Measurements from ENCODE around the gene CD37. TPM values are rescaled to one million over a fixed set of nuclear protein-coding genes. Genes with fewer than 3 reads are reported as not detected.
A peak's percentile ranks its signal among the peaks of the same experiment; 100 is the strongest.

CD37 gene
- total RNA-seq, 1 donor = 229 TPM

DNA sequence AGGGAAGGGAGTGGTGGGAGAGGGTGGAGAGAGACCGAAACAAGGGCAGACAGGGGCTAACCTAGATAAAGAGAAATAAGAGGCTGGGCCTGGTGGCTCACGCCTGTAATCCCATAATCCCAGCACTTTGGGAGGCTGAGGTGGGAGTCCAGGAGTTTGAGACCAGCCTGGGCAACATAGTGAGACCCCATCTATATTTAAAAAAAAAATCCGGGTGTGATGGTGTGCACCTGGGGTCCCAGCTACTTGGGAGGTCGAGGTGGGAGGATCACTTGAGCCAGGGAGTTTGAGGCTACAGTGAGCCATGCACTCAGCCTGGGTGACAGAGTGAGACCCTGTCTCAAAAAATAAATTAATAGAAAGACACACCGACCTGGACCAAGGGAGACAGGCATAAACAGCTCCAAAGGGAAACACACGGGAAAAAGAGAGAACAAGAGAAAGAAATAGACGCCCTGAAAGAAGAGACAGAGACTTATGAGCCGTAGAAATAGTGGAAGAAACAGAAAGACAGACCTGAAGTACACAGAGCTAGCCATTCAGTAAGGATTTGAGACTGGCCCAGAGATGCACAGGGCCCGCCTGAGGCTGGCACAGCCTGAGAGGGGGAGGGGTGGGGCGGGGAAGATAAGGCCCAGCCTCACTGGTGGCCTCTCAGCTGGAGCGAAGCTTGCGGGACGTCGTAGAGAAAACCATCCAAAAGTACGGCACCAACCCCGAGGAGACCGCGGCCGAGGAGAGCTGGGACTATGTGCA is 2.2 kb downstream of the CD37 start:
- H3K4me1 ChIP-seq (ENCODE audit: insufficient read depth, low read length) = peaks cover 74% of the 10 kb centered on the region
- peak overlapping the region; percentile 90 for H3K4me3 ChIP-seq (ENCODE audit: low read length)
- H3K27me3 ChIP-seq (ENCODE audit: insufficient read depth, low read length) = no peaks in the 10 kb centered on the region
- no peaks in the 10 kb centered on the region for H3K9me3 ChIP-seq (ENCODE audit: low read depth, low read length)

GRCh38 chr19:49338023-49338677 is 2.9 kb downstream of the CD37 start:
- Histone ChIP-seq H3K9me3 (ENCODE audit: low read depth, low read length) (no peaks in the 10 kb centered on the region), H3K4me3 (ENCODE audit: low read length) (no peak overlapping the region), H3K27me3 (ENCODE audit: insufficient read depth, low read length) (no peaks in the 10 kb centered on the region), H3K4me1 (ENCODE audit: insufficient read depth, low read length) (peaks cover 67% of the 10 kb centered on the region)

DNA sequence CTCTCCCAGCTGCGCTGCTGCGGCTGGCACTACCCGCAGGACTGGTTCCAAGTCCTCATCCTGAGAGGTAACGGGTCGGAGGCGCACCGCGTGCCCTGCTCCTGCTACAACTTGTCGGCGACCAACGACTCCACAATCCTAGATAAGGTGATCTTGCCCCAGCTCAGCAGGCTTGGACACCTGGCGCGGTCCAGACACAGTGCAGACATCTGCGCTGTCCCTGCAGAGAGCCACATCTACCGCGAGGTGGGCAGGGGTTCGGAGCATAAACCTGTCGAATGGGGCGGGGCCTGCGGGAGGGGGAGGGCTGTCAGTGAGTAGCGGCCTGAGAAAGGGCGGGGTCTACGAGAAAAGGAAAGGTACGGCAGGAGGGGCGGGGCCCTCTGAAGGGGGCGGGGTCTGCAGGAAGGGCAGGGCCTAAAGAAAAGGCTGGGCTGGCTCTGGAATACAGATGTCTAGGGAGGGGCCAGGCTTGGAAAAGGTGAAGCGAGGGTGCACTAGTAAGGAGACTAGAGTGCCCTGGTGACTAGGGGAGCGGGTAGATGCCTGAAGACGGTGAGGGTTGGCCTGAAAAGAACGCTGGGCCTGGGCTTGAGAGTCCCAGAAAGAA is 3.6 kb downstream of the CD37 start:
- H3K4me1 ChIP-seq (ENCODE audit: insufficient read depth, low read length) = peaks cover 60% of the 10 kb centered on the region
- H3K4me3 ChIP-seq (ENCODE audit: low read length) = no peak overlapping the region
- no peaks in the 10 kb centered on the region for H3K27me3 ChIP-seq (ENCODE audit: insufficient read depth, low read length)
- H3K9me3 ChIP-seq (ENCODE audit: low read depth, low read length) = no peaks in the 10 kb centered on the region

DNA sequence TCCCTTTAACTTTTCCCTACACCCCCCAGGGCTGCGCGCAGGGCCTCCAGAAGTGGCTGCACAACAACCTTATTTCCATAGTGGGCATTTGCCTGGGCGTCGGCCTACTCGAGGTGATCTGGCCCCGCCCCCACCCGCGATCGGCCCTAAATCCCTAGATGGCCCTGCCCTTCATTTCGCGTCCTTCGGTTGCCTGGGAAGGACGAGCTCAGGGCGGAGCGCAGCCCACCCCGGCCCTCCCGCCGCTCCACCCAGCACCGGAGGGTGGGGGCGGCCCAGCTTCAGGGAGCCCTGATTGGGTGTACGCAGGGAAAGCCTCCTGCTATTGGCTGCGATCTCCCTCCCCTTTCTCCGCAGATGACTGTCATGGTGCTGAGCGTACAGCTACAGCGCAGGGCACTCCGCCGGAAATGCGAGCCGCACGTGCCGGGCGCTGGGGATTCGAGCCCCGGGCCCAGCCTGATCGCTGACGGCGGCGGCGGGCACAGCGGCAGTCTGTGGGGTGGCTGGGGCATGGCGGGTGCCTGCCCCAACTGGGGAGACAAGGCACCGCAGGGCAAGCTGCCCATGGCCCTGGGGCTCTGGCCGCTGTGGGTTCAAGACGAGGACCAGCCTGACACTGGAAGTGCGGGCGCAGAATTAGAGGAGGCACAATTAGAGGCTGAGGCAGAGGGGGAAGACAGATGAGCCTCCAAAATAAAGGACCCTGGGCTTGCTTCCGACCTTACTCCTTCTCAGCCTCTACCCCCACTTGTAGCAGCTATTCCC is 4.3 kb downstream of the CD37 start:
- no peaks in the 10 kb centered on the region for H3K27me3 ChIP-seq (ENCODE audit: insufficient read depth, low read length)
- no peaks in the 10 kb centered on the region for H3K9me3 ChIP-seq (ENCODE audit: low read depth, low read length)
- no peak overlapping the region for H3K4me3 ChIP-seq (ENCODE audit: low read length)
- H3K4me1 ChIP-seq (ENCODE audit: insufficient read depth, low read length) = peaks cover 53% of the 10 kb centered on the region

GRCh38 chr19:49340069-49340864 is 5.1 kb downstream of the CD37 start:
- Histone ChIP-seq H3K4me1 (ENCODE audit: insufficient read depth, low read length) (peaks cover 46% of the 10 kb centered on the region), H3K27me3 (ENCODE audit: insufficient read depth, low read length) (no peaks in the 10 kb centered on the region), H3K9me3 (ENCODE audit: low read depth, low read length) (no peaks in the 10 kb centered on the region), H3K4me3 (ENCODE audit: low read length) (no peak overlapping the region)

- H3K9me3 ChIP-seq (ENCODE audit: low read depth, low read length) = no peaks in the 10 kb centered on the region
- no peak overlapping the region for H3K4me3 ChIP-seq (ENCODE audit: low read length)
- no peaks in the 10 kb centered on the region for H3K27me3 ChIP-seq (ENCODE audit: insufficient read depth, low read length)
- H3K4me1 ChIP-seq (ENCODE audit: insufficient read depth, low read length) = peaks cover 43% of the 10 kb centered on the region
These were observed 5.9 kb downstream of the CD37 start for GRCh38 chr19:49340865-49341718.

DNA sequence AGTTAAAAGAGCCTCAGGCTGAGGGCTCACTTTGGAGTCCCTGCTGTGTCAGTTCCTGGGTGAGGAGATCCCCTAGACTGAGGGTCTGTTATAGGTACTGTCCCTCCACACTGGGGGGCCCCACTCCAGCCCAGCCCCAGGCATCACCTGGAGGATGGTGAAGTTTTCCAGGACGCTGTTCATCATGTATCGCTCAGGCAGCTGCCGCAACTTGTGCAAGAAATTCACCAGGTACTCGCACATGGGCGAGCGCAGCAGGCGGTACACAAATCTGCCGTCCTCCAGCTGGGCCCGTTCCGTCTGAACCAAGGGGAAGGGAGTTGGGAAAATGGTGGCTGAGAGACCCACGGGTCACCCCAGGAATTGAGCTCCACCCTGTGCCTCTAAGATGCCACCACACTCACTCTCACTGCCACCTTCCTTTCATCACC is 7.1 kb downstream of the CD37 start:
- Histone ChIP-seq H3K4me1 (ENCODE audit: insufficient read depth, low read length) (peaks cover 31% of the 10 kb centered on the region), H3K4me3 (ENCODE audit: low read length) (no peak overlapping the region), H3K9me3 (ENCODE audit: low read depth, low read length) (no peaks in the 10 kb centered on the region), H3K27me3 (ENCODE audit: insufficient read depth, low read length) (no peaks in the 10 kb centered on the region)

GRCh38 chr19:49343123-49343522 is 7.9 kb downstream of the CD37 start:
- Histone ChIP-seq H3K4me1 (ENCODE audit: insufficient read depth, low read length) (peaks cover 23% of the 10 kb centered on the region), H3K4me3 (ENCODE audit: low read length) (no peak overlapping the region), H3K9me3 (ENCODE audit: low read depth, low read length) (no peaks in the 10 kb centered on the region), H3K27me3 (ENCODE audit: insufficient read depth, low read length) (no peaks in the 10 kb centered on the region)

- Histone ChIP-seq H3K9me3 (ENCODE audit: low read depth, low read length) (no peaks in the 10 kb centered on the region), H3K27me3 (ENCODE audit: insufficient read depth, low read length) (no peaks in the 10 kb centered on the region), H3K4me1 (ENCODE audit: insufficient read depth, low read length) (peaks cover 9% of the 10 kb centered on the region), H3K4me3 (ENCODE audit: low read length) (no peak overlapping the region)
These were observed 9.6 kb downstream of the CD37 start for GRCh38 chr19:49344505-49345423.

DNA sequence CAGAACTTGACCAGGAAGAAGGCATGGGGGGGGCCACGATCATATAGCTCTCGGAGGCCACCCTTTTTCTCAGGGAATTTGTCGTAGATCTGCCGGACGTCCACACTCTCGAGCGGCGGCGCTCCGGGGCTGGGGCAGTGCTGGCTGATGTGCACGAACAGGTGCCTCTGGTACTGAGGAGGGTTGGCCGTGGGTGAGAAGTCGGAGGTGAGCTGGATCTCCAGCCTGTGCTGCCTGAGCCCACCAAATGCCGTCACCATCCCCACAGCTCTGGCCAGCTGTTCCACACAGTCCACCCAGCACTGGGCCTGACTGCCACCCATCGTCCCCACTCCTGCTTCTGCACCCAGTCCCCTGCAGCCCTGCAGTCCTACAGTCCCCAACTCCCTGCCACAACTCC is 12.0 kb downstream of the CD37 start:
- H3K9me3 ChIP-seq (ENCODE audit: low read depth, low read length) = no peaks in the 10 kb centered on the region
- no peaks in the 10 kb centered on the region for H3K4me1 ChIP-seq (ENCODE audit: insufficient read depth, low read length)
- H3K27me3 ChIP-seq (ENCODE audit: insufficient read depth, low read length) = no peaks in the 10 kb centered on the region
- no peak overlapping the region for H3K4me3 ChIP-seq (ENCODE audit: low read length)

DNA sequence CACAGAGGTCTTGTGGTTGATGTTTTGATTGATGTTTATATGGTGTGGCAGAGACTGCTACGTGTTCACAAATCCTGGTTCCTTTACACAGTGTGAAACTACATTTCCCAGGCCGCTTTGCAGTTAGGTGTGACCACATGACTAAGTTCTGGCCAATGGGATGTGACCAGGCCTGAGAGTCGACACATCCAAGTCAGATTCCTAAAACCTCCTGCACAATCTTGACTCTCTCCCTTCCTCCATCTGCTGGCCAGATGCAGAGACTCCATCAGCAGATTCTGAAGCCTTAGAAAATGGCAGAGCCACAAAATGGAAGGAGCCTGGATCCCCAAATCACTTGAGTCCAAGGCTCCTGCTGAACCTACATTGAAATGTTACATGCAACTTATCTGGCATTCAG is 12.6 kb downstream of the CD37 start:
- no peak overlapping the region for H3K4me3 ChIP-seq (ENCODE audit: low read length)
- no peaks in the 10 kb centered on the region for H3K9me3 ChIP-seq (ENCODE audit: low read depth, low read length)
- H3K27me3 ChIP-seq (ENCODE audit: insufficient read depth, low read length) = no peaks in the 10 kb centered on the region
- H3K4me1 ChIP-seq (ENCODE audit: insufficient read depth, low read length) = no peaks in the 10 kb centered on the region

DNA sequence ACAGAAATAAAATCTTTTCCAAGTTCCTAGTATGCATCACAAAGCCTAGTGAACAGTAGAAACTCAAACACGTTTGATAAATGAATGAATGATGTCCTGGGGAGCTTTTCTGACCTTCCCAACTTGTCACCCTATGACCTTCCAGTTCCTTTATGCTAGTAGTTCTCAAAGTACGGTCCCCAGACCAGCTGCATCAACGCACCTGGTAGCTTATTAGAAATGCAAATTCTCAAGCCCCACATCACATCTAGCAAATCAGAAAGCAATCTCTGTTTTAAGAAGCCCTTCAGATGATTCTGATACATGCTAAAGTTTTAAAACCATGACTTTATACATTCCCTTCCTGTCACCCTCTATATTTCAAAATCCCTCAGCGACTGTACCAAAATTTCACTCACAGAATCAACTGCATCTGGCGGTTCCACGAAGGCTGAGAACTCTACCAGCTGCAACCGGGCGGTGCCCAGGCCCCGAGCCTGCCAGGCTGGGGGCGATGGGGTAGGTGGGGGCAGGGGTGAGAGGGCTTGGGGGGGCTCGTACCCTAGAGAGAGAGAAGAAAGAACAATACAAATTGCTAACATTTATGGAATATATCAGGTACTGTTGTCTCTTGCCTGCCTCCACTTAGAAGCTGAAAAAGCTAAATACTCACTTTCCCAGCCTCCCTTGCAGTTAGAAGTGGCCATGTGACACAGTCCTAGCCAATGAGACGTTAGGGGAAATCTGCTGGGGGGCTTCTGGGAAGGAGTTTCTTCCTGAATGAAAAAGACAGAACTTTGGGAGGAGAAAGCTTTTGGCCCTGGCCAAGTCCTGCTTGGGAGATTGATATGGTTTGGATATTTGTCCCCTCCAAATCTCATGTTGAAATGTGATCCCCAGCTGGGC is 13.3 kb downstream of the CD37 start:
- Histone ChIP-seq H3K27me3 (ENCODE audit: insufficient read depth, low read length) (no peaks in the 10 kb centered on the region), H3K4me1 (ENCODE audit: insufficient read depth, low read length) (no peaks in the 10 kb centered on the region), H3K9me3 (ENCODE audit: low read depth, low read length) (no peaks in the 10 kb centered on the region), H3K4me3 (ENCODE audit: low read length) (no peak overlapping the region)
